Liver (tissue), 9 donors: ENCODE data around the gene TEX29. TPM values are rescaled to one million over a fixed set of nuclear protein-coding genes. Genes with fewer than 3 reads are reported as not detected.

Experiments
- DNase-seq: peaks from one replicate; pipeline ENCODE4 v3.0.0-alpha.2; 2017; ENCODE audit warnings: low spot score
- H3K27ac ChIP-seq, 2 donors: one replicate each; pipeline ENCODE4 v1.7.0; 2013; ENCODE audit warnings: inconsistent platforms in 2 of 2, low read length in 2 of 2, control low read depth in 1 of 2, low read depth in 1 of 2, mild to moderate bottlenecking in 1 of 2
- H3K27me3 ChIP-seq, 4 donors: one replicate each; pipeline versions ENCODE4 v1.6.1 to v1.7.0; 2013; ENCODE audit warnings: low read length in 3 of 4, inconsistent platforms in 1 of 4, mild to moderate bottlenecking in 1 of 4, moderate library complexity in 1 of 4; ENCODE audit not compliant: control insufficient read depth in 4 of 4, insufficient read depth in 4 of 4
- H3K36me3 ChIP-seq, 4 donors: one replicate each; pipeline versions ENCODE4 v1.6.1 to v1.7.0; 2013; ENCODE audit warnings: low read length in 3 of 4, mild to moderate bottlenecking in 3 of 4, low read depth in 1 of 4, moderate library complexity in 1 of 4; ENCODE audit not compliant: control insufficient read depth in 4 of 4, insufficient read depth in 3 of 4
- H3K4me1 ChIP-seq, 4 donors: one replicate each; pipeline versions ENCODE4 v1.6.1 to v1.7.0; 2013; ENCODE audit warnings: low read length in 3 of 4, mild to moderate bottlenecking in 3 of 4, moderate library complexity in 1 of 4; ENCODE audit not compliant: control insufficient read depth in 4 of 4, insufficient read depth in 4 of 4
- H3K4me3 ChIP-seq, 3 donors: one replicate each; pipeline versions ENCODE4 v1.6.1 to v1.7.0; 2013; ENCODE audit warnings: low read length in 3 of 3, control low read depth in 1 of 3, low read depth in 1 of 3, mild to moderate bottlenecking in 1 of 3
- H3K9ac ChIP-seq, 2 donors: one replicate each; pipeline ENCODE4 v1.7.0; 2013; ENCODE audit warnings: low read length in 2 of 2, mild to moderate bottlenecking in 2 of 2, moderate library complexity in 2 of 2, control low read depth in 1 of 2, low read depth in 1 of 2
- H3K9me3 ChIP-seq, 4 donors: one replicate each; pipeline versions ENCODE4 v1.6.1 to v1.7.0; 2013; ENCODE audit warnings: low read length in 3 of 4; ENCODE audit not compliant: control insufficient read depth in 4 of 4
- EGR1 ChIP-seq, 2 donors: IDR thresholded peaks; 2 replicates each; pipeline ENCODE4 v1.6.1; 2016 to 2018; ENCODE audit warnings: antibody characterized with exemption in 2 of 2, low read depth in 2 of 2
- FOXA1 ChIP-seq: IDR thresholded peaks from 2 replicates; pipeline ENCODE4 v1.6.1; 2016; ENCODE audit warnings: antibody characterized with exemption
- FOXA2 ChIP-seq: IDR thresholded peaks from 2 replicates; pipeline ENCODE4 v1.6.1; 2016; ENCODE audit warnings: antibody characterized with exemption
- GABPA ChIP-seq, 2 donors: IDR thresholded peaks in 1 of 2; conservative IDR thresholded peaks in 1 of 2; 2 replicates each; pipeline ENCODE4 v1.6.1; 2016; ENCODE audit warnings: antibody characterized with exemption in 2 of 2, mild to moderate bottlenecking in 1 of 2, moderate library complexity in 1 of 2
- HNF4A ChIP-seq, 2 donors: conservative IDR thresholded peaks; 2 replicates each; pipeline ENCODE4 v1.6.1; 2016; ENCODE audit warnings: antibody characterized with exemption in 2 of 2, mild to moderate bottlenecking in 2 of 2
- HNF4G ChIP-seq: IDR thresholded peaks from 2 replicates; pipeline ENCODE4 v1.6.1; 2016; ENCODE audit warnings: antibody characterized with exemption
- JUND ChIP-seq, 2 donors: IDR thresholded peaks; 2 replicates each; pipeline ENCODE4 v1.6.1; 2016; ENCODE audit warnings: antibody characterized with exemption in 2 of 2
- NR2F2 ChIP-seq: IDR thresholded peaks from 2 replicates; pipeline ENCODE4 v1.6.1; 2016; ENCODE audit warnings: antibody characterized with exemption
- RAD21 ChIP-seq, 2 donors: IDR thresholded peaks; 2 replicates each; pipeline ENCODE4 v1.6.1; 2016; ENCODE audit warnings: antibody characterized with exemption in 2 of 2, mild to moderate bottlenecking in 2 of 2
- RXRA ChIP-seq, 2 donors: IDR thresholded peaks; 2 replicates each; pipeline ENCODE4 v1.6.1; 2017 to 2018; ENCODE audit warnings: antibody characterized with exemption in 2 of 2, mild to moderate bottlenecking in 1 of 2
- SP1 ChIP-seq: IDR thresholded peaks from 2 replicates; pipeline ENCODE4 v1.6.1; 2018; ENCODE audit warnings: antibody characterized with exemption, mild to moderate bottlenecking
- TAF1 ChIP-seq: conservative IDR thresholded peaks from 2 replicates; pipeline ENCODE4 v1.6.1; 2016; ENCODE audit warnings: antibody characterized with exemption, mild to moderate bottlenecking
- YY1 ChIP-seq: IDR thresholded peaks from 2 replicates; pipeline ENCODE4 v1.6.1; 2016; ENCODE audit warnings: antibody characterized with exemption, mild to moderate bottlenecking
- WGBS: extraction: QIAGEN DNeasy Blood & Tissue Kit; methylation state at CpG from one replicate; pipeline ENCODE4 v1.1.7; 2013; 5-methylcytosine and 5-hydroxymethylcytosine counted together
- polyA plus RNA-seq, 2 donors: library from polyadenylated mRNA; stranded (reverse) in 1 of 2; unstranded in 1 of 2; fragments of 200-250 nt in 1 of 2; fragments of >200 nt in 1 of 2; fragmentation: Nextera tagmentation in 1 of 2; extraction: Ambion mirVana in 1 of 2; gene quantifications; one replicate each; pipeline versions ENCODE4 v1.2.1 to v1.2.3, GENCODE V29; 2013 to 2015
- total RNA-seq, 2 donors: library from RNA; depleted of rRNA; stranded (reverse); fragments of >200 nt; gene quantifications; one replicate each; pipeline ENCODE4 v1.2.3, GENCODE V29; 2014
- TF ChIP-seq, protein P1 (sequence below): IDR thresholded peaks from 2 replicates; pipeline ENCODE4 v1.6.1; 2016; ENCODE audit warnings: antibody characterized with exemption
- TF ChIP-seq, protein P2 (sequence below): IDR thresholded peaks from 2 replicates; pipeline ENCODE4 v1.6.1; 2016; ENCODE audit warnings: antibody characterized with exemption
- TF ChIP-seq, protein P3 (sequence below): IDR thresholded peaks from 2 replicates; pipeline ENCODE4 v1.6.1; 2016; ENCODE audit warnings: antibody characterized with exemption, mild to moderate bottlenecking
- TF ChIP-seq, protein P4 (sequence below): IDR thresholded peaks from 2 replicates; pipeline ENCODE4 v1.6.1; 2016; ENCODE audit warnings: antibody characterized with exemption
- TF ChIP-seq, protein P5 (sequence below): fragments of 150-350 bp; IDR thresholded peaks from 2 replicates; pipeline ENCODE4 v1.5.1; 2017; ENCODE audit warnings: improper control_type of control experiment, low read depth, low read length; ENCODE audit not compliant: missing input control
- donor health status: healthy.
- donor health status: healthy.
- donor health status: healthy.
- donor health status: healthy.
- donor health status: healthy.

The TEX29 gene
- total and polyA plus RNA-seq, 4 donors, result 0.17 TPM; not detected in 3

DNA sequence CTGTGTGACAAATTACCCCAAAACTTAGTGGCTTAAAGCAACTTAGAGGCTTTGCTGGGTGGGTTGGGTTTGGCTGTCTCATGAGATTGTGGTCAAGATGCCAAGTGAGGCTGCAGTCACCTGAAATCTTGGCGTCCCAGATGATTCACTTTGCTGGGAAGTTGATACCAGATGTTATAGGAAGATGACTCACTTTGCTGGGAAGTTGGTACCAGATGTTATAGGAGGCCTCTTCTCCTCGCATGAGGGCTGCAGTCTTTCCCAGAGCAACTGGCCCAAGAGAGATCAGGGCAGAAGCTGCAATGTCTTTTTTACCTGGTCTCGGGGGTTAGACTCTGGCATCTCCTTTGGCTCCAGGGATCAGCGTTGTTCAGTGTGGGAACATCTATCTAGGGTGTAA, 16.8 kb downstream of the TEX29 start:
- Histone ChIP-seq H3K4me3 (no peak overlapping the region), H3K27ac (no peak overlapping the region), H3K27me3 (no peaks in the 10 kb centered on the region), H3K4me1 (no peaks in the 10 kb centered on the region), H3K9ac (no peak overlapping the region), H3K9me3 (no peaks in the 10 kb centered on the region), H3K36me3 (no peaks in the 10 kb centered on the region)
- 93% methylated on average over 4 of the region's 4 CpGs for WGBS
- DNase-seq, result no peak
- no peak for TF ChIP-seq HNF4A (conservative IDR thresholded peaks at IDR 0.05)
- TF ChIP-seq RAD21 (IDR thresholded peaks at IDR 0.05), result no peak
- no peak for TF ChIP-seq EGR1 (IDR thresholded peaks at IDR 0.05; ENCODE audit: low read depth in 2 of 2)
- TF ChIP-seq, protein P1, sequence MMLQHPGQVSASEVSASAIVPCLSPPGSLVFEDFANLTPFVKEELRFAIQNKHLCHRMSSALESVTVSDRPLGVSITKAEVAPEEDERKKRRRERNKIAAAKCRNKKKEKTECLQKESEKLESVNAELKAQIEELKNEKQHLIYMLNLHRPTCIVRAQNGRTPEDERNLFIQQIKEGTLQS, result no peak
- TF ChIP-seq NR2F2, result no peak
- TF ChIP-seq, protein P2, sequence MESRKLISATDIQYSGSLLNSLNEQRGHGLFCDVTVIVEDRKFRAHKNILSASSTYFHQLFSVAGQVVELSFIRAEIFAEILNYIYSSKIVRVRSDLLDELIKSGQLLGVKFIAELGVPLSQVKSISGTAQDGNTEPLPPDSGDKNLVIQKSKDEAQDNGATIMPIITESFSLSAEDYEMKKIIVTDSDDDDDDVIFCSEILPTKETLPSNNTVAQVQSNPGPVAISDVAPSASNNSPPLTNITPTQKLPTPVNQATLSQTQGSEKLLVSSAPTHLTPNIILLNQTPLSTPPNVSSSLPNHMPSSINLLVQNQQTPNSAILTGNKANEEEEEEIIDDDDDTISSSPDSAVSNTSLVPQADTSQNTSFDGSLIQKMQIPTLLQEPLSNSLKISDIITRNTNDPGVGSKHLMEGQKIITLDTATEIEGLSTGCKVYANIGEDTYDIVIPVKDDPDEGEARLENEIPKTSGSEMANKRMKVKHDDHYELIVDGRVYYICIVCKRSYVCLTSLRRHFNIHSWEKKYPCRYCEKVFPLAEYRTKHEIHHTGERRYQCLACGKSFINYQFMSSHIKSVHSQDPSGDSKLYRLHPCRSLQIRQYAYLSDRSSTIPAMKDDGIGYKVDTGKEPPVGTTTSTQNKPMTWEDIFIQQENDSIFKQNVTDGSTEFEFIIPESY, result no peak
- TF ChIP-seq, protein P3, sequence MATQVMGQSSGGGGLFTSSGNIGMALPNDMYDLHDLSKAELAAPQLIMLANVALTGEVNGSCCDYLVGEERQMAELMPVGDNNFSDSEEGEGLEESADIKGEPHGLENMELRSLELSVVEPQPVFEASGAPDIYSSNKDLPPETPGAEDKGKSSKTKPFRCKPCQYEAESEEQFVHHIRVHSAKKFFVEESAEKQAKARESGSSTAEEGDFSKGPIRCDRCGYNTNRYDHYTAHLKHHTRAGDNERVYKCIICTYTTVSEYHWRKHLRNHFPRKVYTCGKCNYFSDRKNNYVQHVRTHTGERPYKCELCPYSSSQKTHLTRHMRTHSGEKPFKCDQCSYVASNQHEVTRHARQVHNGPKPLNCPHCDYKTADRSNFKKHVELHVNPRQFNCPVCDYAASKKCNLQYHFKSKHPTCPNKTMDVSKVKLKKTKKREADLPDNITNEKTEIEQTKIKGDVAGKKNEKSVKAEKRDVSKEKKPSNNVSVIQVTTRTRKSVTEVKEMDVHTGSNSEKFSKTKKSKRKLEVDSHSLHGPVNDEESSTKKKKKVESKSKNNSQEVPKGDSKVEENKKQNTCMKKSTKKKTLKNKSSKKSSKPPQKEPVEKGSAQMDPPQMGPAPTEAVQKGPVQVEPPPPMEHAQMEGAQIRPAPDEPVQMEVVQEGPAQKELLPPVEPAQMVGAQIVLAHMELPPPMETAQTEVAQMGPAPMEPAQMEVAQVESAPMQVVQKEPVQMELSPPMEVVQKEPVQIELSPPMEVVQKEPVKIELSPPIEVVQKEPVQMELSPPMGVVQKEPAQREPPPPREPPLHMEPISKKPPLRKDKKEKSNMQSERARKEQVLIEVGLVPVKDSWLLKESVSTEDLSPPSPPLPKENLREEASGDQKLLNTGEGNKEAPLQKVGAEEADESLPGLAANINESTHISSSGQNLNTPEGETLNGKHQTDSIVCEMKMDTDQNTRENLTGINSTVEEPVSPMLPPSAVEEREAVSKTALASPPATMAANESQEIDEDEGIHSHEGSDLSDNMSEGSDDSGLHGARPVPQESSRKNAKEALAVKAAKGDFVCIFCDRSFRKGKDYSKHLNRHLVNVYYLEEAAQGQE, result no peak
- TF ChIP-seq, protein P4, sequence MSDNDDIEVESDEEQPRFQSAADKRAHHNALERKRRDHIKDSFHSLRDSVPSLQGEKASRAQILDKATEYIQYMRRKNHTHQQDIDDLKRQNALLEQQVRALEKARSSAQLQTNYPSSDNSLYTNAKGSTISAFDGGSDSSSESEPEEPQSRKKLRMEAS, result no peak
- TF ChIP-seq RXRA (IDR thresholded peaks at IDR 0.05), result no peak
- TF ChIP-seq, protein P5, sequence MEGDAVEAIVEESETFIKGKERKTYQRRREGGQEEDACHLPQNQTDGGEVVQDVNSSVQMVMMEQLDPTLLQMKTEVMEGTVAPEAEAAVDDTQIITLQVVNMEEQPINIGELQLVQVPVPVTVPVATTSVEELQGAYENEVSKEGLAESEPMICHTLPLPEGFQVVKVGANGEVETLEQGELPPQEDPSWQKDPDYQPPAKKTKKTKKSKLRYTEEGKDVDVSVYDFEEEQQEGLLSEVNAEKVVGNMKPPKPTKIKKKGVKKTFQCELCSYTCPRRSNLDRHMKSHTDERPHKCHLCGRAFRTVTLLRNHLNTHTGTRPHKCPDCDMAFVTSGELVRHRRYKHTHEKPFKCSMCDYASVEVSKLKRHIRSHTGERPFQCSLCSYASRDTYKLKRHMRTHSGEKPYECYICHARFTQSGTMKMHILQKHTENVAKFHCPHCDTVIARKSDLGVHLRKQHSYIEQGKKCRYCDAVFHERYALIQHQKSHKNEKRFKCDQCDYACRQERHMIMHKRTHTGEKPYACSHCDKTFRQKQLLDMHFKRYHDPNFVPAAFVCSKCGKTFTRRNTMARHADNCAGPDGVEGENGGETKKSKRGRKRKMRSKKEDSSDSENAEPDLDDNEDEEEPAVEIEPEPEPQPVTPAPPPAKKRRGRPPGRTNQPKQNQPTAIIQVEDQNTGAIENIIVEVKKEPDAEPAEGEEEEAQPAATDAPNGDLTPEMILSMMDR, result no peak
- no peak for TF ChIP-seq GABPA (IDR thresholded peaks at IDR 0.05 in 1 of 2, conservative IDR thresholded peaks at IDR 0.05 in 1 of 2)
- no peak for TF ChIP-seq HNF4G
- no peak for TF ChIP-seq SP1
- no peak for TF ChIP-seq YY1
- no peak for TF ChIP-seq FOXA2

DNA sequence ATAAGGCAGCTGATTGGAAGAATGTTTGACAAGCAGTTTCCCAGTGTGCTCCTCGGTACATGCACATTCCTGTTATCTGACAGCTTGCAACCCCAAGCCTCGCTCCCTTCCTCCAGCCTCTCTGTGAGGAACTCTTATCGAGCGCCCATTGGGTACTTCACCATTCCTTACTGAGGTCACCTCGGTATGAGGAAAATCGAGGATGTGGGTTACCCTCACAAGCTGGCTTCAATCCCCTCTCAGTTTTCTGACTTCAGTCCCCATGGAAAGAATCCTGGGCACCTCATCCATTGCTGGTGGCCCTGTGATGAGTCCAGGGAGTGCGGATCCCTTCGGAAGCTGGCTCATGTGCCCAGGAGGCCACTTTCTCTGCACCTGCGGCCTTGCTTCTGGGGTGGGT, 17.3 kb downstream of the TEX29 start:
- Histone ChIP-seq H3K9ac (no peak overlapping the region), H3K4me1 (no peaks in the 10 kb centered on the region), H3K9me3 (no peaks in the 10 kb centered on the region), H3K36me3 (no peaks in the 10 kb centered on the region), H3K27ac (no peak overlapping the region), H3K27me3 (no peaks in the 10 kb centered on the region), H3K4me3 (no peak overlapping the region)
- no peak for DNase-seq
- TF ChIP-seq GABPA (IDR thresholded peaks at IDR 0.05 in 1 of 2, conservative IDR thresholded peaks at IDR 0.05 in 1 of 2), result no peak
- TF ChIP-seq, protein P2, result no peak
- no peak for TF ChIP-seq JUND (IDR thresholded peaks at IDR 0.05)
- TF ChIP-seq HNF4G, result no peak
- TF ChIP-seq, protein P1, result no peak
- TF ChIP-seq FOXA2, result no peak
- TF ChIP-seq TAF1, result no peak
- TF ChIP-seq, protein P4, result no peak
- no peak for TF ChIP-seq EGR1 (IDR thresholded peaks at IDR 0.05; ENCODE audit: low read depth in 2 of 2)
- no peak for TF ChIP-seq YY1
- TF ChIP-seq HNF4A (conservative IDR thresholded peaks at IDR 0.05), result no peak
- TF ChIP-seq FOXA1, result no peak
- TF ChIP-seq, protein P5, result no peak
- no peak for TF ChIP-seq NR2F2
- no peak for TF ChIP-seq RXRA (IDR thresholded peaks at IDR 0.05)
- WGBS, result 97% methylated on average over 9 of the region's 9 CpGs
